Stimulated activated naive CD8-positive, alpha-beta T cell treated with anti-CD3 and anti-CD28 coated beads, Interleukin-15, Interleukin-2, amounts not matched to agents 100 ng/mL and 50 ng/mL, for 24 hours (primary cell): ENCODE measurements around the gene SCRN2.
A peak's percentile ranks its signal among the peaks of the same experiment; 100 is the strongest.

Source experiments
- H3K27ac Mint-ChIP-seq: one replicate; pipeline ENCODE4 v1.8.0; 2021; ENCODE audit warnings: mild to moderate bottlenecking, mixed read lengths
- H3K27me3 Mint-ChIP-seq: one replicate; pipeline ENCODE4 v1.8.0; 2021; ENCODE audit warnings: mixed read lengths
- H3K36me3 Mint-ChIP-seq: one replicate; pipeline ENCODE4 v1.8.0; 2021; ENCODE audit warnings: low read depth, mixed read lengths
- H3K4me1 Mint-ChIP-seq: one replicate; pipeline ENCODE4 v1.8.0; 2021; ENCODE audit warnings: low read depth, mixed read lengths
- H3K4me3 Mint-ChIP-seq: one replicate; pipeline ENCODE4 v1.8.0; 2021; ENCODE audit warnings: mild to moderate bottlenecking, mixed read lengths
- H3K9me3 Mint-ChIP-seq: one replicate; pipeline ENCODE4 v1.8.0; 2021; ENCODE audit warnings: mixed read lengths

SCRN2 gene

GRCh38 chr17:47800686-47801085, 40.4 kb downstream of the SCRN2 start:
- Mint-ChIP-seq H3K27ac (no peak overlapping the region), H3K9me3 (no peaks in the 10 kb centered on the region), H3K36me3 (no peaks in the 10 kb centered on the region), H3K4me3 (no peak overlapping the region), H3K4me1 (no peaks in the 10 kb centered on the region), H3K27me3 (peaks cover 5% of the 10 kb centered on the region)

- H3K27ac Mint-ChIP-seq, result no peak overlapping the region
- H3K4me3 Mint-ChIP-seq, result no peak overlapping the region
These were observed 43.3 kb downstream of the SCRN2 start for GRCh38 chr17:47797797-47798196.

GRCh38 chr17:47792979-47793378, 48.1 kb downstream of the SCRN2 start:
- Mint-ChIP-seq H3K27me3 (peaks cover 57% of the 10 kb centered on the region), H3K36me3 (no peaks in the 10 kb centered on the region), H3K4me1 (peaks cover 10% of the 10 kb centered on the region), H3K9me3 (no peaks in the 10 kb centered on the region), H3K4me3 (no peak overlapping the region), H3K27ac (no peak overlapping the region)

More at GRCh38 chr17:47797797-47798196, 43.3 kb downstream of the SCRN2 start:
- no peaks in the 10 kb centered on the region for H3K36me3 Mint-ChIP-seq
- no peaks in the 10 kb centered on the region for H3K4me1 Mint-ChIP-seq
- H3K9me3 Mint-ChIP-seq, result no peaks in the 10 kb centered on the region
- peaks cover 21% of the 10 kb centered on the region for H3K27me3 Mint-ChIP-seq

GRCh38 chr17:47792457-47792856, 48.6 kb downstream of the SCRN2 start:
- Mint-ChIP-seq H3K27me3 (peaks cover 58% of the 10 kb centered on the region), H3K27ac (no peak overlapping the region), H3K9me3 (no peaks in the 10 kb centered on the region), H3K36me3 (no peaks in the 10 kb centered on the region), H3K4me3 (no peak overlapping the region), H3K4me1 (peaks cover 10% of the 10 kb centered on the region)

GRCh38 chr17:47791025-47791424, 50.0 kb downstream of the SCRN2 start:
- peaks cover 10% of the 10 kb centered on the region for H3K4me1 Mint-ChIP-seq
- H3K4me3 Mint-ChIP-seq, result peak overlapping the region; percentile 62
- H3K27me3 Mint-ChIP-seq, result peaks cover 62% of the 10 kb centered on the region
- no peaks in the 10 kb centered on the region for H3K36me3 Mint-ChIP-seq
- no peaks in the 10 kb centered on the region for H3K9me3 Mint-ChIP-seq
- no peak overlapping the region for H3K27ac Mint-ChIP-seq

GRCh38 chr17:47789611-47790561, 51.2 kb downstream of the SCRN2 start:
- Mint-ChIP-seq H3K27ac (no peak overlapping the region), H3K36me3 (no peaks in the 10 kb centered on the region), H3K4me1 (peaks cover 10% of the 10 kb centered on the region), H3K9me3 (no peaks in the 10 kb centered on the region), H3K4me3 (peak overlapping the region; percentile 80), H3K27me3 (peaks cover 72% of the 10 kb centered on the region)
